GM12878 (cell line): ENCODE data around the gene LSM7. TPM values are rescaled to one million over a fixed set of nuclear protein-coding genes. Genes with fewer than 3 reads are reported as not detected.

Experiments
- ATAC-seq: fragments of 200-7000 bp; cut with Tn5 transposase; 3 replicates; pipeline ENCODE4 v1.9.1; 2020; ENCODE audit warnings: mild to moderate bottlenecking, moderate library complexity
- BruUV-seq: library from RNA; stranded (reverse); fragments of 400-500 nt; replicated peaks from 2 replicates; lab custom pipeline; 2021; lab: Mats Ljungman, UMichigan
- CTCF ChIA-PET: fragments of 300-600 bp; sonication (Branson Sonifier 250); formaldehyde crosslinking; extraction: SDS; loops from one replicate; lab custom pipeline; 2021; ENCODE audit warnings: inconsistent platforms; lab: Yijun Ruan, JAX
- POLR2A ChIA-PET: fragments of 350-600 bp; formaldehyde crosslinking; extraction: SDS; loops from one replicate; lab custom pipeline; 2021; ENCODE audit warnings: inconsistent platforms; lab: Charles Lee
- RAD21 ChIA-PET: fragments of 300-600 bp; sonication (Branson Sonifier 250); formaldehyde crosslinking; loops from one replicate; lab custom pipeline; 2023; ENCODE audit warnings: antibody characterized with exemption; ENCODE audit not compliant: unreplicated experiment; lab: Charles Lee
- SMC1A ChIA-PET: fragments of 300-600 bp; sonication (Branson Sonifier 250); formaldehyde crosslinking; loops from one replicate; lab custom pipeline; 2023; ENCODE audit not compliant: unreplicated experiment, uncharacterized antibody; lab: Charles Lee
- DNase-seq: peaks from one replicate; pipeline ENCODE4 v3.0.0-alpha.2; 2011; ENCODE audit warnings: low read depth, low spot score
- FAIRE-seq: peaks from 3 replicates; lab custom pipeline; 2011; peaks lifted over from hg19 to GRCh38; lab: Jason Lieb, UNC
- H2AFZ ChIP-seq: 2 replicates; pipeline ENCODE4 v1.6.0; 2011; ENCODE audit warnings: low read depth, low read length, control low read depth; ENCODE audit not compliant: control insufficient read depth
- H3K27ac ChIP-seq: 2 replicates; pipeline ENCODE4 v1.5.1; 2011; ENCODE audit warnings: control low read depth; ENCODE audit not compliant: control insufficient read depth, insufficient read depth
- H3K27me3 ChIP-seq, 2 experiments: replicated peaks in 1 of 2; 2 replicates each; pipeline versions ENCODE4 v1.6.0 to v1.6.1; 2011; ENCODE audit warnings: low read length in 1 of 2; ENCODE audit not compliant: control insufficient read depth in 2 of 2, insufficient read depth in 2 of 2
- H3K36me3 ChIP-seq, 2 experiments: 2 replicates each; pipeline ENCODE4 v1.5.1; 2011; ENCODE audit warnings: low read length in 1 of 2; ENCODE audit not compliant: control insufficient read depth in 2 of 2, insufficient read depth in 2 of 2
- H3K4me1 ChIP-seq: 2 replicates; pipeline ENCODE4 v1.6.1; 2011; ENCODE audit warnings: mild to moderate bottlenecking, low read length, moderate library complexity, mixed read lengths; ENCODE audit not compliant: control insufficient read depth, insufficient read depth
- H3K4me2 ChIP-seq: 2 replicates; pipeline ENCODE4 v1.6.0; 2011; ENCODE audit warnings: control low read depth; ENCODE audit not compliant: control insufficient read depth, insufficient read depth
- H3K4me3 ChIP-seq: fragments of 200-600 bp; sonication (generic); 2 replicates; pipeline ENCODE4 v1.5.1; 2016
- H3K79me2 ChIP-seq: 2 replicates; pipeline ENCODE4 v1.6.0; 2011; ENCODE audit warnings: low read length; ENCODE audit not compliant: control insufficient read depth, insufficient read depth
- H3K9ac ChIP-seq: 2 replicates; pipeline ENCODE4 v1.8.0; 2011; ENCODE audit warnings: low read length, control low read depth, mixed read lengths; ENCODE audit not compliant: control insufficient read depth, insufficient read depth
- H3K9me3 ChIP-seq: replicated peaks from 3 replicates; pipeline ENCODE4 v1.5.1; 2011; ENCODE audit warnings: mild to moderate bottlenecking, low read length; ENCODE audit not compliant: control insufficient read depth, insufficient read depth
- H4K20me1 ChIP-seq: 2 replicates; pipeline ENCODE4 v1.6.0; 2011; ENCODE audit not compliant: control insufficient read depth, insufficient read depth
- ATF3 ChIP-seq: IDR thresholded peaks from 2 replicates; pipeline ENCODE4 v1.6.1; 2011; ENCODE audit warnings: low read depth, mild to moderate bottlenecking, low read length, moderate library complexity, borderline replicate concordance; ENCODE audit errors: extremely low read depth
- CHD4 ChIP-seq: fragments of 200-600 bp; sonication (generic); IDR thresholded peaks from 2 replicates; pipeline ENCODE4 v1.6.1; 2016; ENCODE audit warnings: mild to moderate bottlenecking
- E2F8 ChIP-seq: fragments of 450-650 bp; IDR thresholded peaks from 2 replicates; pipeline ENCODE4 v1.6.1; 2018; ENCODE audit warnings: mild to moderate bottlenecking, low read depth, moderate library complexity; ENCODE audit not compliant: partially characterized antibody
- EGR1 ChIP-seq, 2 experiments: IDR thresholded peaks; 1 replicate in 1 of 2; 2 replicates in 1 of 2; pipeline ENCODE4 v1.6.1; 2011 to 2012; ENCODE audit warnings: low read depth in 2 of 2, low read length in 2 of 2, borderline replicate concordance in 1 of 2, mild to moderate bottlenecking in 1 of 2, moderate library complexity in 1 of 2
- ESRRA ChIP-seq: IDR thresholded peaks from 2 replicates; pipeline ENCODE4 v1.6.1; 2012; ENCODE audit warnings: mild to moderate bottlenecking, low read length, improper control_type of control experiment
- IRF3 ChIP-seq: fragments of 450-650 bp; IDR thresholded peaks from 2 replicates; pipeline ENCODE4 v1.6.1; 2014; ENCODE audit warnings: mild to moderate bottlenecking
- LARP7 ChIP-seq: fragments of 450-650 bp; IDR thresholded peaks from 2 replicates; pipeline ENCODE4 v1.6.1; 2017; ENCODE audit warnings: mild to moderate bottlenecking
- NR2F1 ChIP-seq: fragments of 450-650 bp; conservative IDR thresholded peaks from 2 replicates; pipeline ENCODE4 v1.6.1; 2017; ENCODE audit warnings: mild to moderate bottlenecking
- PAX5 ChIP-seq: IDR thresholded peaks from 2 replicates; pipeline ENCODE4 v1.6.1; 2011; ENCODE audit warnings: low read depth, low read length, borderline replicate concordance
- POU2F2 ChIP-seq: IDR thresholded peaks from 3 replicates; pipeline ENCODE4 v1.6.1; 2011; ENCODE audit warnings: low read depth, mild to moderate bottlenecking, low read length, borderline replicate concordance
- RAD51 ChIP-seq: fragments of 450-650 bp; IDR thresholded peaks from 2 replicates; pipeline ENCODE4 v1.6.1; 2016; ENCODE audit warnings: moderate library complexity, mild to moderate bottlenecking, inconsistent platforms
- RFX5 ChIP-seq: IDR thresholded peaks from 2 replicates; pipeline ENCODE4 v1.6.1; 2011; ENCODE audit warnings: low read depth, low read length, improper control_type of control experiment
- SIN3A ChIP-seq: IDR thresholded peaks from 2 replicates; pipeline ENCODE4 v1.6.1; 2012; ENCODE audit warnings: low read depth, low read length, improper control_type of control experiment
- SP1 ChIP-seq: IDR thresholded peaks from one replicate; pipeline ENCODE4 v1.6.1; 2011; ENCODE audit warnings: low read depth, low read length
- SRF ChIP-seq, 2 experiments: IDR thresholded peaks; 2 replicates each; pipeline ENCODE4 v1.6.1; 2011; ENCODE audit warnings: low read depth in 2 of 2, low read length in 2 of 2, mild to moderate bottlenecking in 1 of 2, moderate library complexity in 1 of 2
- SUPT20H ChIP-seq: IDR thresholded peaks from 2 replicates; pipeline ENCODE4 v1.6.1; 2011; ENCODE audit warnings: low read depth, mild to moderate bottlenecking, low read length, moderate library complexity, borderline replicate concordance; ENCODE audit not compliant: control insufficient read depth
- ZBTB11 ChIP-seq: fragments of 450-650 bp; formaldehyde crosslinking; IDR thresholded peaks from 2 replicates; pipeline ENCODE4 v1.5.0; 2022; ENCODE audit warnings: mild to moderate bottlenecking, missing genetic modification characterization
- WGBS: methylation state at CpG from one replicate; pipeline ENCODE4 v1.1.6; 2016; ENCODE audit warnings: low lambda C conversion rate; ENCODE audit not compliant: insufficient replicate concordance, insufficient coverage; ENCODE audit errors: missing lambda C conversion rate; 5-methylcytosine and 5-hydroxymethylcytosine counted together
- in situ Hi-C: fragments of 300-500 bp; cut with MboI; formaldehyde crosslinking; loops from 9 replicates; pipeline ENCODE4 v1.14.3; 2018; ENCODE audit warnings: mixed read lengths
- intact Hi-C: fragments of 100-400 bp; cut with micrococcal nuclease; formaldehyde crosslinking; loops from one replicate; pipeline ENCODE4 v1.14.2; 2022; ENCODE audit not compliant: unreplicated experiment
- polyA plus RNA-seq, 11 experiments: library from polyadenylated mRNA; depleted of rRNA in 4 of 11; unstranded in 6 of 11; stranded (reverse) in 5 of 11; fragments of >200 nt; fragmentation: Nextera tagmentation in 4 of 11; fragmentation: Illumina TruSeq in 1 of 11; extraction: Ambion mirVana in 4 of 11; extraction: Trizol in 1 of 11; gene quantifications; 1 replicate in 1 of 11; 2 replicates in 10 of 11; pipeline versions ENCODE4 v1.2.1 to v1.2.3, GENCODE V29; 2011 to 2016; ENCODE audit warnings: inconsistent platforms in 2 of 11, missing spikeins in 2 of 11, low read depth in 1 of 11
- total RNA-seq, 4 experiments: library from RNA; depleted of rRNA in 3 of 4; stranded (reverse); fragments of >200 nt in 3 of 4; fragmentation: Illumina TruSeq in 1 of 4; extraction: Trizol in 1 of 4; gene quantifications; 2 replicates each; pipeline versions ENCODE4 v1.2.1 to v1.2.3, GENCODE V29; 2013 to 2021

LSM7 gene
- total and polyA plus RNA-seq, 10 of the 15 experiments (the other 5 are each of a cell fraction or from before 2014, with no cell fraction given): 24.4 to 424 (median 217) TPM

- peaks cover 8% of the 10 kb centered on the region for H3K4me1 ChIP-seq
- H3K79me2 ChIP-seq: peaks cover 31% of the 10 kb centered on the region
- no peak overlapping the region for H2AFZ ChIP-seq
- no peaks in the 10 kb centered on the region for H3K9me3 ChIP-seq
- no peak overlapping the region for H3K4me2 ChIP-seq
- in situ Hi-C loops (loop anchor here (10.0 kb wide), 1 partner anchor 338 kb away; no protein-coding TSS in a partner anchor), intact Hi-C loops (loop anchor here (5.0 to 10.0 kb wide), 2 partner anchors 116 to 508 kb away; partner anchors contain the start of genes SGTA and THOP1)
- no peak overlapping the region for H3K27ac ChIP-seq
- H3K9ac ChIP-seq: no peak overlapping the region
- H4K20me1 ChIP-seq: peaks cover 7% of the 10 kb centered on the region
- ChIA-PET SMC1A (interaction anchor here (0.9 to 1.8 kb wide), 4 partner anchors 11 to 335 kb away, joined by 3 to 5 read pairs (median 4); no protein-coding TSS in a partner anchor), RAD21 (interaction anchor here (1.0 to 1.4 kb wide), 3 partner anchors 38 to 335 kb away, joined by 3 to 6 read pairs (median 4); no protein-coding TSS in a partner anchor), POLR2A (no interaction called here), CTCF (interaction anchor here (1.1 to 6.4 kb wide), 5 partner anchors 24 to 116 kb away, joined by 3 to 46 read pairs (median 7); no protein-coding TSS in a partner anchor)
- 95% methylated on average over 25 of the region's 28 CpGs for WGBS
- peaks cover 4 to 18% of the 10 kb centered on the region in 2 experiments for H3K36me3 ChIP-seq
- no TSS peak for BruUV-seq
- no peak for FAIRE-seq
- no peaks in the 10 kb centered on the region for H3K27me3 ChIP-seq
- no peak overlapping the region for H3K4me3 ChIP-seq
- no peak for ATAC-seq
- no peak for DNase-seq
- no peak for TF ChIP-seq LARP7
- no peak for TF ChIP-seq RAD51
- TF ChIP-seq EGR1 (IDR thresholded peaks at IDR 0.05; ENCODE audit: borderline replicate concordance in 1 of 2, low read depth in 2 of 2, low read length in 2 of 2): no peak
- TF ChIP-seq SIN3A: no peak
- TF ChIP-seq ESRRA: no peak
- no peak for TF ChIP-seq POU2F2
- TF ChIP-seq SP1: no peak
- no peak for TF ChIP-seq ZBTB11 (CRISPR knock-in tag)
- TF ChIP-seq SRF (IDR thresholded peaks at IDR 0.05; ENCODE audit: low read depth in 2 of 2, low read length in 2 of 2): no peak
- no peak for TF ChIP-seq IRF3
- no peak for TF ChIP-seq SUPT20H
- TF ChIP-seq CHD4: no peak
- no peak for TF ChIP-seq NR2F1
- no peak for TF ChIP-seq E2F8
- TF ChIP-seq PAX5: no peak
- TF ChIP-seq RFX5: no peak
- no peak for TF ChIP-seq ATF3
Measured at GRCh38 chr19:2276429-2276986, 51.9 kb downstream of the LSM7 start.
